ENCODE results near the gene PRKX.

DNA sequence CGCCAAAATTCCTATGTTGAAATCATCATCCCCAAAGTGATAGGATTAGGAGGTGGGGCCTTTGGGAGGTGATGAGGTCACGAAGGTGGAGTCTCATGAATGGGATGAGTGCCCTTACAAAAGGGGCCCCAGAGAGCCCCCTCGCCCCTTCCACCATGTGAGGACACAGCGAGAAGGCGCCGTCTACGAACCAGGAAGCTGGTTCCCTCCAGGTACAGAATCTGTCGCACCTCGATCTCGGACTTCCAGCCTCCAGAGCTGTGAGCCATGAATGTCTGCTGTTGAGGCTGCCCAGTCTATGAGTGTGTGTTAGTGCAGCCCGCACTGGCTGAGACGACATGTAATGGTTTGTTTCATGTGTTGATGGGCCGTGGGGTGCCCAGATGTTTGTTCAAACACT is 60.3 kb downstream of the PRKX start:
- TF ChIP-seq, protein P1, sequence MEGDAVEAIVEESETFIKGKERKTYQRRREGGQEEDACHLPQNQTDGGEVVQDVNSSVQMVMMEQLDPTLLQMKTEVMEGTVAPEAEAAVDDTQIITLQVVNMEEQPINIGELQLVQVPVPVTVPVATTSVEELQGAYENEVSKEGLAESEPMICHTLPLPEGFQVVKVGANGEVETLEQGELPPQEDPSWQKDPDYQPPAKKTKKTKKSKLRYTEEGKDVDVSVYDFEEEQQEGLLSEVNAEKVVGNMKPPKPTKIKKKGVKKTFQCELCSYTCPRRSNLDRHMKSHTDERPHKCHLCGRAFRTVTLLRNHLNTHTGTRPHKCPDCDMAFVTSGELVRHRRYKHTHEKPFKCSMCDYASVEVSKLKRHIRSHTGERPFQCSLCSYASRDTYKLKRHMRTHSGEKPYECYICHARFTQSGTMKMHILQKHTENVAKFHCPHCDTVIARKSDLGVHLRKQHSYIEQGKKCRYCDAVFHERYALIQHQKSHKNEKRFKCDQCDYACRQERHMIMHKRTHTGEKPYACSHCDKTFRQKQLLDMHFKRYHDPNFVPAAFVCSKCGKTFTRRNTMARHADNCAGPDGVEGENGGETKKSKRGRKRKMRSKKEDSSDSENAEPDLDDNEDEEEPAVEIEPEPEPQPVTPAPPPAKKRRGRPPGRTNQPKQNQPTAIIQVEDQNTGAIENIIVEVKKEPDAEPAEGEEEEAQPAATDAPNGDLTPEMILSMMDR (IDR thresholded peaks at IDR 0.05 in 4 of 5, conservative IDR thresholded peaks at IDR 0.05 in 1 of 5), result no peak
- no peak for TF ChIP-seq POLR2A (IDR thresholded peaks at IDR 0.05)
